B cell (primary cell): ENCODE data around the gene UBAC2. TPM values are rescaled to one million over a fixed set of nuclear protein-coding genes. Genes with fewer than 3 reads are reported as not detected.

ENCODE experiments used
- ATAC-seq: fragments of 200-7000 bp; cut with Tn5 transposase; one replicate; pipeline ENCODE4 v1.10.0; 2021; ENCODE audit warnings: low read depth, mild to moderate bottlenecking, moderate number of reproducible peaks, moderate library complexity
- CTCF ChIA-PET: fragments of 350-600 bp; sonication (Branson Sonifier 250); formaldehyde crosslinking; loops from one replicate; lab custom pipeline; 2021; ENCODE audit warnings: antibody characterized with exemption, inconsistent platforms; lab: Charles Lee
- POLR2A ChIA-PET: fragments of 350-600 bp; sonication (Branson Sonifier 250); formaldehyde crosslinking; loops from one replicate; lab custom pipeline; 2021; ENCODE audit warnings: antibody characterized with exemption; lab: Charles Lee
- DNase-seq: peaks from one replicate; pipeline ENCODE4 v3.0.0; 2013
- H2AFZ ChIP-seq: 2 replicates; pipeline ENCODE4 v1.6.1; 2012; ENCODE audit warnings: mild to moderate bottlenecking, low read depth, low read length; ENCODE audit not compliant: insufficient read depth, poor library complexity, severe bottlenecking
- H3K27ac ChIP-seq, 2 donors: 1 replicate in 1 of 2; 2 replicates in 1 of 2; pipeline ENCODE4 v1.5.1; 2012 to 2013; ENCODE audit warnings: low read length in 2 of 2, mild to moderate bottlenecking in 2 of 2, moderate library complexity in 1 of 2
- H3K27me3 ChIP-seq, 4 experiments: fragments of 200-600 bp in 1 of 4; sonication (generic) in 1 of 4; replicated peaks in 1 of 4; 1 replicate in 2 of 4; 2 replicates in 2 of 4; pipeline versions ENCODE4 v1.6.1 to v1.7.0; 2013 to 2016; ENCODE audit warnings: low read length in 3 of 4, mild to moderate bottlenecking in 2 of 4, mixed read lengths in 1 of 4, moderate library complexity in 1 of 4; ENCODE audit not compliant: insufficient read depth in 4 of 4, control insufficient read depth in 3 of 4; ENCODE audit errors: control extremely low read depth in 1 of 4
- H3K36me3 ChIP-seq, 2 experiments: replicated peaks in 1 of 2; 1 replicate in 1 of 2; 2 replicates in 1 of 2; pipeline versions ENCODE4 v1.6.1 to v1.7.1; 2013; ENCODE audit warnings: low read length in 1 of 2; ENCODE audit not compliant: insufficient read depth in 2 of 2, control insufficient read depth in 1 of 2; ENCODE audit errors: control extremely low read depth in 1 of 2, extremely low read depth in 1 of 2
- H3K4me1 ChIP-seq, 2 donors: fragments of 200-600 bp in 1 of 2; sonication (generic) in 1 of 2; 1 replicate in 1 of 2; 2 replicates in 1 of 2; pipeline versions ENCODE4 v1.5.1 to v1.6.1; 2013 to 2017; ENCODE audit warnings: low read length in 2 of 2; ENCODE audit not compliant: control insufficient read depth in 2 of 2, insufficient read depth in 2 of 2
- H3K4me2 ChIP-seq: replicated peaks from 2 replicates; pipeline ENCODE3; 2012; ENCODE audit warnings: mild to moderate bottlenecking, low read depth, low read length; ENCODE audit not compliant: poor library complexity, severe bottlenecking
- H3K4me3 ChIP-seq, 5 experiments: fragments of 200-600 bp in 1 of 5; sonication (generic) in 1 of 5; 1 replicate in 3 of 5; 2 replicates in 2 of 5; pipeline versions ENCODE4 v1.5.1 to v1.7.0; 2011 to 2016; ENCODE audit warnings: low read length in 4 of 5, mild to moderate bottlenecking in 4 of 5, low read depth in 2 of 5, control low read depth in 1 of 5, moderate library complexity in 1 of 5; ENCODE audit not compliant: insufficient read depth in 1 of 5; ENCODE audit errors: control extremely low read depth in 1 of 5, extremely low read depth in 1 of 5
- H3K79me2 ChIP-seq: fragments of 200-600 bp; sonication (generic); one replicate; pipeline ENCODE4 v1.6.0; 2016; ENCODE audit warnings: low read length; ENCODE audit not compliant: control insufficient read depth, insufficient read depth
- H3K9ac ChIP-seq: fragments of 200-600 bp; sonication (generic); 2 replicates; pipeline ENCODE4 v1.6.1; 2017; ENCODE audit warnings: mild to moderate bottlenecking, low read length, moderate library complexity
- H3K9me3 ChIP-seq, 3 donors: one replicate each; pipeline versions ENCODE4 v1.6.1 to v1.7.1; 2013; ENCODE audit warnings: low read length in 2 of 3; ENCODE audit not compliant: control insufficient read depth in 2 of 3, insufficient read depth in 1 of 3; ENCODE audit errors: control extremely low read depth in 1 of 3
- H4K20me1 ChIP-seq: 2 replicates; pipeline ENCODE4 v1.6.0; 2012; ENCODE audit warnings: mild to moderate bottlenecking, low read length; ENCODE audit not compliant: insufficient read depth, control insufficient read depth, poor library complexity, severe bottlenecking
- H3K27ac Mint-ChIP-seq: one replicate; pipeline ENCODE4 v1.8.0; 2021; ENCODE audit warnings: mixed read lengths
- H3K27me3 Mint-ChIP-seq: one replicate; pipeline ENCODE4 v1.8.0; 2021; ENCODE audit warnings: mixed read lengths
- H3K4me1 Mint-ChIP-seq: one replicate; pipeline ENCODE4 v1.8.0; 2021; ENCODE audit warnings: mixed read lengths
- H3K4me3 Mint-ChIP-seq: one replicate; pipeline ENCODE4 v1.8.0; 2021; ENCODE audit warnings: mixed read lengths
- H3K9me3 Mint-ChIP-seq: one replicate; pipeline ENCODE4 v1.8.0; 2022; ENCODE audit warnings: mixed read lengths; ENCODE audit not compliant: insufficient read depth
- EZH2 ChIP-seq: IDR thresholded peaks from 2 replicates; pipeline ENCODE4 v1.6.1; 2012; ENCODE audit warnings: borderline replicate concordance, low read depth, mild to moderate bottlenecking, moderate library complexity, low read length; ENCODE audit not compliant: insufficient read depth, poor library complexity, severe bottlenecking
- WGBS: methylation state at CpG from one replicate; pipeline ENCODE4 v1.1.5; 2013; ENCODE audit warnings: missing lambda C conversion rate; ENCODE audit not compliant: insufficient coverage; 5-methylcytosine and 5-hydroxymethylcytosine counted together
- intact Hi-C: fragments of 100-400 bp; cut with micrococcal nuclease; formaldehyde crosslinking; loops from one replicate; pipeline ENCODE4 v1.10.0; 2022
- polyA plus RNA-seq: library from polyadenylated mRNA; depleted of rRNA; stranded (reverse); fragments of >200 nt; gene quantifications from 2 replicates; pipeline ENCODE4 v1.2.3, GENCODE V29; 2012
- total RNA-seq, 2 donors: library from RNA; stranded (reverse); fragments of 120-200 nt in 1 of 2; gene quantifications; 1 replicate in 1 of 2; 2 replicates in 1 of 2; pipeline versions ENCODE4 v1.2.3 to v1.2.4, GENCODE V29; 2013 to 2022
- TF ChIP-seq, protein P1 (sequence below): fragments of 200-600 bp; IDR thresholded peaks from one replicate; pipeline ENCODE4 v1.8.0; 2022; ENCODE audit warnings: antibody characterized with exemption, mild to moderate bottlenecking

The UBAC2 gene
- total and polyA plus RNA-seq, 2 donors (not counting 1 experiment from before 2014, with no cell fraction given), result 56.3 to 60.8 TPM

DNA sequence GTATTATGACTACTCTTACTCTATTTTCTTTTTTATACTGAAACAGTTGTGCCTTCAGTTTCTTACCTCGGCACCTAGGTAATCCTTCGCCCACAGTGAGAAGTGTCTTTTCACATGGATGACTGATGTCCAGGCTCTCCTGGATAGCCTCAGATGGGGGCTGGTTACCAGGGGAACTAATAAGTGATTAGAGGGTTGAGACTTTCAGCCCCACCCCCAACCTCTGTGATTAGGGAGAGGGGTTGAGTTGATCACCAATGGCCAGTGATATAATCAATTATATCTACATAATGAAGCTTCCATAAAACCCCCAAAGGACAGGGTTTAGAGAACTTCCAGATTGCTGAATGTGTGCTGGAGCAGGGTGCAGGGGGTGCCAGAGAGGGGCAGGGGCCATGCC, 149.5 kb downstream of the UBAC2 start:
- Histone ChIP-seq H3K4me1 (peaks cover 37 to 60% of the 10 kb centered on the region in 2 donors), H3K27ac (no peak overlapping the region), H3K36me3 (peaks cover 0 to 37% of the 10 kb centered on the region in 2 experiments), H3K9me3 (no peaks in the 10 kb centered on the region), H3K79me2 (peaks cover 35% of the 10 kb centered on the region), H3K4me3 (no peak overlapping the region), H2AFZ (no peak overlapping the region), H4K20me1 (no peaks in the 10 kb centered on the region), H3K27me3 (no peaks in the 10 kb centered on the region), H3K9ac (no peak overlapping the region), H3K4me2 (no peak overlapping the region)
- no peaks in the 10 kb centered on the region for H3K9me3 Mint-ChIP-seq
- POLR2A ChIA-PET, result no interaction called here
- TF ChIP-seq, protein P1, sequence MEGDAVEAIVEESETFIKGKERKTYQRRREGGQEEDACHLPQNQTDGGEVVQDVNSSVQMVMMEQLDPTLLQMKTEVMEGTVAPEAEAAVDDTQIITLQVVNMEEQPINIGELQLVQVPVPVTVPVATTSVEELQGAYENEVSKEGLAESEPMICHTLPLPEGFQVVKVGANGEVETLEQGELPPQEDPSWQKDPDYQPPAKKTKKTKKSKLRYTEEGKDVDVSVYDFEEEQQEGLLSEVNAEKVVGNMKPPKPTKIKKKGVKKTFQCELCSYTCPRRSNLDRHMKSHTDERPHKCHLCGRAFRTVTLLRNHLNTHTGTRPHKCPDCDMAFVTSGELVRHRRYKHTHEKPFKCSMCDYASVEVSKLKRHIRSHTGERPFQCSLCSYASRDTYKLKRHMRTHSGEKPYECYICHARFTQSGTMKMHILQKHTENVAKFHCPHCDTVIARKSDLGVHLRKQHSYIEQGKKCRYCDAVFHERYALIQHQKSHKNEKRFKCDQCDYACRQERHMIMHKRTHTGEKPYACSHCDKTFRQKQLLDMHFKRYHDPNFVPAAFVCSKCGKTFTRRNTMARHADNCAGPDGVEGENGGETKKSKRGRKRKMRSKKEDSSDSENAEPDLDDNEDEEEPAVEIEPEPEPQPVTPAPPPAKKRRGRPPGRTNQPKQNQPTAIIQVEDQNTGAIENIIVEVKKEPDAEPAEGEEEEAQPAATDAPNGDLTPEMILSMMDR, result no peak
- TF ChIP-seq EZH2, result no peak
- H3K4me1 Mint-ChIP-seq, result peaks cover 82% of the 10 kb centered on the region
- CTCF ChIA-PET, result interaction anchor here (3.0 to 3.4 kb wide), 2 partner anchors 15 to 26 kb away, joined by 14 read pairs; no protein-coding TSS in a partner anchor
- ATAC-seq, result no peak
- DNase-seq, result no peak
- H3K27ac Mint-ChIP-seq, result peak overlapping the region; percentile 81
- no peak overlapping the region for H3K4me3 Mint-ChIP-seq
- WGBS, result 100% methylated on average over 2 of the region's 2 CpGs
- intact Hi-C loops, result loop anchor here (5.0 kb wide), 1 partner anchor 37 kb away; no protein-coding TSS in a partner anchor
- H3K27me3 Mint-ChIP-seq, result no peaks in the 10 kb centered on the region

DNA sequence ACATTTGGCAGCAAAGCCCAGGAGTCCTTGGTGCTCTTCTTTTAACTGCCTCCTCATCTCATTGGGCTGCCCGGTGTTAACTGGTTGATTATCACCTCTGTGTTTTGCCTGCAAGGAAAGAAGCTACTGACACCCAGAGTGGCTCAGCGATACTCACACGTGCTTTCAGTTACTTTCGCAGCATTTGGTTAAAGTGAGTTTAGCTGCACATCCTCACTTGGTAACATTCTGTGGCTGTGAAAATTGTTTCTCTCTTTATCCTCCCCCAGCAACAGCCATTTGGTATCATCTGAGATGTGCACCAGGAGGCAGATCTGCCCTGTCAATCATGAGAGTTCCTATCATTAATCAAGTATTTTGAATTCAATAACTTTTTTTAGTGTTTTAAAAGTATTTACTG, 151.1 kb downstream of the UBAC2 start:
- Histone ChIP-seq H3K9me3 (no peaks in the 10 kb centered on the region), H3K4me2 (no peak overlapping the region), H3K4me1 (peaks cover 48 to 67% of the 10 kb centered on the region in 2 donors), H4K20me1 (no peaks in the 10 kb centered on the region), H3K27ac (peak overlapping the region in 1 of 2 donors; percentile 23), H3K4me3 (no peak overlapping the region), H3K79me2 (peaks cover 33% of the 10 kb centered on the region), H3K9ac (no peak overlapping the region), H3K27me3 (no peaks in the 10 kb centered on the region), H2AFZ (no peak overlapping the region), H3K36me3 (peaks cover 0 to 33% of the 10 kb centered on the region in 2 experiments)
- Mint-ChIP-seq H3K9me3 (no peaks in the 10 kb centered on the region), H3K4me1 (peaks cover 87% of the 10 kb centered on the region), H3K27ac (peak overlapping the region; percentile 98), H3K4me3 (peak overlapping the region; percentile 21), H3K27me3 (no peaks in the 10 kb centered on the region)
- intact Hi-C loops, result loop anchor here (5.0 kb wide), 1 partner anchor 36 kb away; no protein-coding TSS in a partner anchor
- no peak for DNase-seq
- ATAC-seq, result no peak
- no peak for TF ChIP-seq EZH2
- TF ChIP-seq, protein P1, result no peak
- ChIA-PET POLR2A (interaction anchor here (0.8 to 2.7 kb wide), 4 partner anchors 21 to 82 kb away, joined by 3 to 28 read pairs (median 4); no protein-coding TSS in a partner anchor), CTCF (interaction anchor here (0.7 to 3.9 kb wide), 10 partner anchors 17 to 94 kb away, joined by 3 to 24 read pairs (median 8); partner anchors contain the start of genes GPR18 and GPR183)
- 77% methylated on average over 4 of the region's 4 CpGs for WGBS
